ENCODE data around the gene SPECC1L.

SPECC1L gene

GRCh38 chr22:24404561-24405275, 134.1 kb downstream of the SPECC1L start:
- no peak for DNase-seq

- DNase-seq: no peak
Measured at GRCh38 chr22:24405631-24406321, 135.1 kb downstream of the SPECC1L start.

GRCh38 chr22:24406322-24407277, 136.0 kb downstream of the SPECC1L start:
- DNase-seq: no peak

DNA sequence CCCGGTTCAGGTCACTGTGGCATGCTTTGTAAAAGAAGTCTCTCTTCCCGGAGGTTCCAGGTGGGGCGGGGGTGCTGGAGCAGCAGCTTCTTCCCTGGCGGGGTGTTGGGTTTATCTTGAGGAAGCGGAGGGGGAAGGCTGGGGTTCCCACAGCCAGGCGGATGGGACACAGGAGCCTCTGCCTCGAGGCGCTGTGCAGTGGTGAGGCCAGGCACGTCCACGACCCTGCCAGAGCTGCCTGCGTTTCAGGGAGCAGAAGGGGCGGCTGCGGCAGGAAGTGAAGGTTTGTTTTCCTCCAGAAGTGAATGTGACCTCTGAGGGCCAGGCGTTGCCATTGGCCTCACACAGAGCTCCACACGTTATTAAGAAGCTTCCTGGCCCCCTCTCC, 136.6 kb downstream of the SPECC1L start:
- DNase-seq: no peak

DNA sequence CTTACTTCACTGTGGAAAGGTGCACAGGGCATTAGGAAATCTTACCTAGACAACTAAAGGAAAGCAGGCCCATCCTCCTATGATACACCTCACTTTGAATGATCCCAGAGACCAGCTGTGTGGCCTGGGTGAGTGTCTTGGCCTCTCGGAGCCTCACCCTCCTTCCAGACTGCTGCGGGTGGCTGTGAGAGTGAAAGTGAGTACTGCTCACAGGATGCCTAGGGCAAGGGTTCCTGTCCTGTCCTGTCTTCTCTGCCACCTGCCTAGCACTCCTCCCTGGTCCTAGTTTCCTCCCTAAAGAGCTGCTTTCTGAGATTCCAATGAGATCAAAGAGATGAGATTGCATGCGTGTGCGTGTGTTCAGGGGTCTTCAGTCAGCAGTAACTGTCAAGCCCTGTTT, 137.3 kb downstream of the SPECC1L start:
- no peak for DNase-seq

- DNase-seq: no peak
Measured at GRCh38 chr22:24408630-24409029, 138.0 kb downstream of the SPECC1L start.

GRCh38 chr22:24409707-24410106, 139.1 kb downstream of the SPECC1L start:
- DNase-seq: no peak

- DNase-seq: no peak
Measured at GRCh38 chr22:24410110-24410856, 139.7 kb downstream of the SPECC1L start.

- no peak for DNase-seq
Measured at GRCh38 chr22:24411256-24412004, 140.8 kb downstream of the SPECC1L start.

DNA sequence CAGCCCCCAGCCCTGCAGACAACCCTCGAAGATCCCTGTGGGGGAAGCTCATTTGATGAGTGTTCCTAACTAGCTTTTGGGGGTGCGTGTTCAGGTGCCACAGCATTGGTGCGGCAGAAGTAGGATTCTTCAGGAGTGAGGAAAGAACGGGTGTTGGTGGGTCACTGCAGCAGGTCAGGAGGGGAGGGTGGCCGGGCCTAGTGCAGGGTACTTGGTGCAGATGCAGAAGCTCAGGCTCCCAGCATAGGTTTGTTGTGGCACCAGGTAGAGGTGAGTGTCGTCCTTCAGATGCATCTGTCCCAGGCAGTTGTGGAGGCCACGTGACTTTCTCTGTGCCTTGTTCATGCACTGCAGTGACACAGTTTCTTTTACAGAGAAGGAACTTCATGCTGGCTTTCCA, 141.6 kb downstream of the SPECC1L start:
- no peak for DNase-seq

DNA sequence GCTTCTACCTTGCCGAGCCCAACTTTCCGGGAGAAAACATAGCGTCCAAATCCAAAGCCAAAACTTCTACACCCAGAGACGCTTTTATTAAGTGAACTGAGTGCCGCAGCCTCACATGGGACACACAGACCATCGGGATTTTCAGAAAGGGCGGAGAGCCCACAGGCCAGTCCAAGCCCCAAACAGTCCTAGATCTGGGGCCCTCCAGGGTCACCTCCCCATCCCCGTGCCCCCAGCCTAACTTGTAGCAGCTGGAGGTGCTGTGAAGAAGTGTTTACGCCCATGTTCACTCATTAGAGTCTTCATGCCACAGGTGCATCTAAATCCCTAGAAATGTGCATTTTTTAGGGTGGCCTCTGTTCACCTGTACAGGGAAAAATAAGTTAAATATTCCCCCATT, 142.6 kb downstream of the SPECC1L start:
- DNase-seq: no peak

DNA sequence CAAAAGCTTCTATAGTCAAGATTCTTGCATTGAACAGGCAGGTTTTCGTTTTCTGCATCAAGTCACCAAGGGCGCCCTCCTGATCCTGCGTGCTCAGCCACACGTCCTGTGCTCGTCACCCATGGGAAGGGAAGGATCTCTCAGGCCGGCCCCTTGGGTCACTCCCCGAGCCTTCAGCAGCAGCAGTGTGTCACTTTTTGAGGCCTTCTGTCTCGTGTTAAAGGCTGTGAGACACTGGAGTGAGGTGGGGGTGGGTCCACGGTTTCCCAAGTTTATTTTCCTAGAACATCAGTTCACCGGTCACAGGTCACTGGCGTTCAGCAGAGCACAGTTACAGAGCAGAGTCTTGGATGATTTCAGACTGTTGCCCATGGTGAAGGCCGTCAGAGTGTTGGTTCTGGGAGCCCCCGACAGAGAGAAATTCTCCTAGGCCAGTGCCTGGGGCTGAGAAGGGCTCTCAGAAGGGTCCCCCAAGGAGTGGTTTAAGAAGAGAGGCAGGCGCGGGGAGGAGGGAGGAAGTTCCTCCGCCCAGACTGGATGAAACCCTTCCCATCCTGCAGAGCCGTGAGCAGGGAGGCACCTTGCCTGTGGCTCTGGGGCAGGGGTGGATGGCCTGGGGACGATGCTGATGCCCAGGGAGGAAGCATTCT, 143.2 kb downstream of the SPECC1L start:
- DNase-seq: no peak

DNA sequence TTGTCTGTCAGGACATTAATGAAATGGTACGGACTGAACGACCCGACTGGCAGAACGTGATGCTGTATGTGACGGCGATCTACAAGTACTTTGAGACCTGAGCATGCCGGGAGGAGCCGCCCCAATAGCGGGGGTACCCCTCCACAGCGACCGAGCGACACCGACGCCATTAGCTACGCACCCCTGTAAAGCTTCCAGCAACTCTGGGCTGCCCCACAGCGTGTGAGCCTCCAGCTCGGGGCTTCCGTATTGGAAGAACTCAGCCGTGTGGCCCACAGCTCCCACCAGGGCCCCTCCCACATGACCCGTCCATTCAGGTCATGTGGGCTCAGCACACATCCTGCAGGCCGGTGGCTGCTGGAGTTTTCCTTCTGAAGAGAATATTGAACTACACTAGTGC, 143.9 kb downstream of the SPECC1L start:
- no peak for DNase-seq

DNA sequence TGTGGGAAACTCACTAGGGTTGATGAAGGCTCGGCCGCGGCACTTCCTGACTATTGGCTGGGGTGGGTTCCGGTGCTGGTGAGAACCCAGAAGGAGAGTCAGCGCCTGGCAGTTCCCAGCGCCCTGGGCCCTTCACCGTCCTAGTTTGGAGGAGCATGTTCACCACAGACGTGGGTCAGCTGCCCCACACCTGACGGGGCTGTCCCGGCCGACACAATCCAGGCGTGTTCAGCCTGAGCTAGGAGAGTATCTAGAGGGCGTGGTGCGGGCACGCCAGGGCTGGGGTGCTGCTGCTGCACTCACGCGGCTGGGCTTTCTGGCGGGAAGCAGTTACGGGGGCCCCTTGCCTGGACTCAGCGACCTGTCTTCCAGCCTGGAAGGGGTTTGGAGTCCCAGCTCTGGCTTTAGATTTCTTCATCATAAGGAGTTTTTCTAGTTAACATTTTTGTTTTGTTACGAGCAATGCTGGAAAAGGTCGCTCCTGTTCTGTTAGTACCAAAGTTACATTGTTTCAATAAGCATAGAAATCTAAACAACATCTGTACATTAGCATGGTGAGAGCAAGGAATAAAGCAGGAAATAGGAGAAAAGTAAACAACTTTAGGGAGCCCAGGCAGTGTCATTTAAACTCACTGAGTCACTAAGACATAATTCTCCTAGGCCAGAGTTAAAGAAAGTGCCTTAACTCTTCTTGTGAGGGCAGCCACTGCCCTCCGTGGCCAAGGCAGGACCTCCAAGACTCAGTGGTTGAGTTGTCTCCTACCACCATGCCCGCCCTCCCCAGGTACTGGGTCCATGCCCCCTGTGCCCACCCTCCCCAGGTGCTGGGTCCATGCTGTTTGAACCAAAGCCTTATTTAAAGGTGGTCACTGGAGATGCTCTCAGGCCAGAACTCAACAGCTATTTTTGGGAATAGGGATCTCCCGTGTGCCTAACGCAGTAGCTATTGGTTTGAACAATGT, 144.6 kb downstream of the SPECC1L start:
- DNase-seq: no peak

- no peak for DNase-seq
Measured at GRCh38 chr22:24416095-24416494, 145.5 kb downstream of the SPECC1L start.

DNA sequence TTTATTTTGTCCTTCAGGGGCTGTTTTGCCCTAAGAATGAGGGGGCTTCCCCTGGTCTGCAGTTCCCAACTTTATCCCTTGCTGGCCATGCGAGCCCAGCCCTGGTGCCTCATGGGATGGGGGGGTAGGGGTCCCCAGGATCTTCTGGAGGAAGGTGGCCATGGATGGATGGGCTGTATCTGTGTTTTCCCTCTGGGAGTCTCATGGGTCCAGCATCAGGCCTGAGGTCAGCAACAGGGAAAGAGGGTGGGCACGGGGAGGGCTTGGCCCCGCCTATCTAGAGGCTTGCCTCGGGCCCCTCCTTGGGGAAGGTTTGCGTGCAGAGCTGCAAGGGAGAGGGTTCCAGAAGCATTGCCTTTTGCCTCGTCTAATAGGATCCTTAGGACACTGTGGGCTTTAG, 146.0 kb downstream of the SPECC1L start:
- no peak for DNase-seq

DNA sequence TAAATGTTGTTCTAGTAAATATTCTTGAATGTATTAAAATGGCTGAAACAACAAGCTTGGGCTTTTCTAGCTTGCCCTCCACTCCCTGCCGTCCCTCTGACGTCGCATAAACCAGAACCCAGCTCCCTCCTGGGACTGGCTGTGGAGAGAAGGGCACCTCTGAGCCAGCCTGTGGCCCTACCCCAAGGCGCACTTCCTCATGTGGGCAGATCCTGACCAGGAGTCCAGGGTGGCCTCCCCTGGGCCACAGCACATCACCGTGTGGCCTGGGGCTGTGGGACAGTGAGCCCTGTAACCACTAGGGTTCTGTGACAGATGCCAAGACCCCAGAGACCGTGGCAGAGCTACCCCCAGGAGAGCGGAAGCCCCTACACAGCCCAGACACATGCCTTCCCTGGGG, 146.6 kb downstream of the SPECC1L start:
- no peak for DNase-seq

GRCh38 chr22:24417901-24418641, 147.4 kb downstream of the SPECC1L start:
- no peak for DNase-seq

GRCh38 chr22:24418786-24419474, 148.3 kb downstream of the SPECC1L start:
- no peak for DNase-seq

Measured in activated T-cell treated with anti-CD3 and anti-CD28 coated beads for 4 hours (primary cell).